Testis (tissue), 2 donors: ENCODE measurements around the gene MDGA2.

ENCODE experiments used
- POLR2A ChIP-seq: fragments of 450-650 bp; IDR thresholded peaks from one replicate; pipeline ENCODE4 v1.6.1; 2017; ENCODE audit warnings: antibody characterized with exemption, mild to moderate bottlenecking, moderate library complexity
- TF ChIP-seq, protein P1 (sequence below), 3 experiments: fragments of 450-650 bp in 2 of 3; fragments of 200-600 bp in 1 of 3; sonication (generic) in 1 of 3; IDR thresholded peaks; one replicate each; pipeline ENCODE4 v1.5.1; 2016 to 2019; ENCODE audit warnings: antibody characterized with exemption in 3 of 3, mild to moderate bottlenecking in 2 of 3, moderate library complexity in 1 of 3

DNA sequence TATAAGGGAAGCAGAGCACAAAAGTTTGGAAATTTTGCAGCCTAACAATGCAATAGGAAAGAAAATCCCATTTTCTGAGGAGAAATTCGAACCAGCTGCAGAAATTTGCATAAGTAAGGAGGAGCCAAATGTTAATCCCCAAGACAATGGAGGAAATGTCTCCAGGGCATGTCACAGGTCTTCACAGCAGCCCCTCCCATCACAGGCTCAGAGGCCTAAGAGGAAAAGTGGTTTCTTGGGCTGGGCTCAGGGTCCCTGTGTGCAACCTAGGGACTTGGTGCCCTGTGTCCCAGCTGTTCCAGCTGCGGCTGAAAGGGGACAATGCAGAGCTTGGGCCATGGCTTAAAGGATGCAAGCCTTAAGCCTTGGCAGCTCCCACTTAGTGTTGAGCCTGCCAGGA is 190.0 kb downstream of the MDGA2 start:
- TF ChIP-seq, protein P1, sequence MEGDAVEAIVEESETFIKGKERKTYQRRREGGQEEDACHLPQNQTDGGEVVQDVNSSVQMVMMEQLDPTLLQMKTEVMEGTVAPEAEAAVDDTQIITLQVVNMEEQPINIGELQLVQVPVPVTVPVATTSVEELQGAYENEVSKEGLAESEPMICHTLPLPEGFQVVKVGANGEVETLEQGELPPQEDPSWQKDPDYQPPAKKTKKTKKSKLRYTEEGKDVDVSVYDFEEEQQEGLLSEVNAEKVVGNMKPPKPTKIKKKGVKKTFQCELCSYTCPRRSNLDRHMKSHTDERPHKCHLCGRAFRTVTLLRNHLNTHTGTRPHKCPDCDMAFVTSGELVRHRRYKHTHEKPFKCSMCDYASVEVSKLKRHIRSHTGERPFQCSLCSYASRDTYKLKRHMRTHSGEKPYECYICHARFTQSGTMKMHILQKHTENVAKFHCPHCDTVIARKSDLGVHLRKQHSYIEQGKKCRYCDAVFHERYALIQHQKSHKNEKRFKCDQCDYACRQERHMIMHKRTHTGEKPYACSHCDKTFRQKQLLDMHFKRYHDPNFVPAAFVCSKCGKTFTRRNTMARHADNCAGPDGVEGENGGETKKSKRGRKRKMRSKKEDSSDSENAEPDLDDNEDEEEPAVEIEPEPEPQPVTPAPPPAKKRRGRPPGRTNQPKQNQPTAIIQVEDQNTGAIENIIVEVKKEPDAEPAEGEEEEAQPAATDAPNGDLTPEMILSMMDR (IDR thresholded peaks at IDR 0.05) = no peak
- no peak for TF ChIP-seq POLR2A
